IPS-15b (cell line): Measurements from ENCODE around the gene KDM6A.
"Not testable (repeated sequence)": the region's sequence is repeated elsewhere in the genome, so short reads cannot be mapped to it uniquely, and the experiment has no call there.

Source experiments
- H3K27me3 ChIP-seq: one replicate; pipeline ENCODE4 v1.6.1; 2013; ENCODE audit warnings: low read length; ENCODE audit not compliant: control insufficient read depth, insufficient read depth
- H3K36me3 ChIP-seq: one replicate; pipeline ENCODE4 v1.6.1; 2013; ENCODE audit warnings: low read length; ENCODE audit not compliant: control insufficient read depth, insufficient read depth
- H3K4me1 ChIP-seq: one replicate; pipeline ENCODE4 v1.6.1; 2013; ENCODE audit warnings: mild to moderate bottlenecking, low read length; ENCODE audit not compliant: control insufficient read depth, insufficient read depth
- H3K4me3 ChIP-seq: one replicate; pipeline ENCODE4 v1.5.1; 2013; ENCODE audit warnings: low read depth, low read length
- H3K9ac ChIP-seq: one replicate; pipeline ENCODE4 v1.6.1; 2013; ENCODE audit warnings: low read depth, mild to moderate bottlenecking, low read length
- H3K9me3 ChIP-seq: one replicate; pipeline ENCODE4 v1.6.1; 2013; ENCODE audit warnings: mild to moderate bottlenecking, low read length; ENCODE audit not compliant: control insufficient read depth, insufficient read depth

The KDM6A gene

DNA sequence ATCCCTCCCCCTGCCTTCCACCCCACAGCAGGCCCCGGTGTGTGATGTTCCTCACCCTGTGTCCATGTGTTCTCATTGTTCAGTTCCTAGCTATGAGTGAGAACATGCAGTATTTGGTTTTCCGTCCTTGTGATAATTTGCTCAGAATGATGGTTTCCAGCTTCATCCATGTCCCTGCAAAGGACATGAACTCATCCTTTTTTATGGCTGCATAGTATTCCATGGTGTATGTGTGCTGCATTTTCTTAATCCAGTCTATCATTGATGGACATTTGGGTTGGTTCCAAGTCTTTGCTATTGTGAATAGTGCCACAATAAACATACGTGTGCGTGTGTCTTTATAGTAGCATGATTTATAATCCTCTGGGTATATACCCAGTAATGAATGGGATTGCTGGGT lies 200.0 kb downstream of the KDM6A start:
- not testable (repeated sequence) for H3K9me3 ChIP-seq, H3K4me3 ChIP-seq, H3K4me1 ChIP-seq, H3K36me3 ChIP-seq, H3K9ac ChIP-seq, H3K27me3 ChIP-seq

DNA sequence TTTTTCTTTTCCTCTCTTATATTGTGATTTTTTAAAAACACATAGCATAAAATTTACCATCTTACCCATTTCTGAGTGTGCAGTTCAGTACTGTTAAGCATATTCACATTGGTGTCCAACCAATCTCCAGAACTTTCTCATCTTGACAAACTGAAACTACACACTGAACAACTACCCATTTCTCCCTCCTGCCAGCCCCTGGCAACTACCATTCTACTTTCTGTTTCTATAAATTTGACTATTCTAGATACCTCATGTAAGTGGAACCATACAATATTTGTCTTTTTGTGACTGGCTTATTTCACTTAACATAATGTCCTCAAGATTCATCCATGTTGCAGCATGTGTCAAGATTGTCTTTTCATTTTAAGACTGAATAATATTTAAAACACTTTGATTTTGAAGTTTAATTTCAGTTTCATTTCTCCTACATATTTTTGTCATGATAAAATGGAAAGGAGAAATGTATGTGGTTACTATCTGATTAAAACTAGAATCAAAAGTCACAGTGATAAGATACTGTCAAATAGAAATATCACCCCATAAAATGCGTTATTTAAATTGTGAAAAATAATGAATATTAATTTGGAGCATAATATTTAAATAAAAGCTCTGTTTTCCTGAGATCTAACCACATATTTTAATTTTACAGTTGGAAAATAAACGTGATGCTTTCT lies 204.9 kb downstream of the KDM6A start:
- Histone ChIP-seq H3K4me3 (no peak overlapping the region), H3K9ac (no peak overlapping the region), H3K36me3 (no peaks in the 10 kb centered on the region)

DNA sequence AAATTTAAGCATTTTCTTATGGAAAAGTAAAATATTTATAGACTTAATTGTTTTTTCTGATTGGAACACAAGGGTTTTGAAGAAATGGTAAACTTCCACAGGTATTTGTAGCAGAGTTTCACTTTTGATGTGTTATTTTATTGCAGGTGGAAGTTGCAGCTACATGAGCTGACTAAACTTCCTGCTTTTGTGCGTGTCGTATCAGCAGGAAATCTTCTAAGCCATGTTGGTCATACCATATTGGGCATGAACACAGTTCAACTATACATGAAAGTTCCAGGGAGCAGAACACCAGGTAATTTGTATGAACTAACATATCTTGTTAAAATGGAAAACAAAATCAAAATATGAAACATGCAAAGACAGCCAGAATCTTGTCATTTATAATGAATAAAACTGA lies 210.3 kb downstream of the KDM6A start:
- H3K27me3 ChIP-seq, result no peaks in the 10 kb centered on the region
- H3K4me1 ChIP-seq, result no peaks in the 10 kb centered on the region
- no peak overlapping the region for H3K9ac ChIP-seq
- no peak overlapping the region for H3K4me3 ChIP-seq
- no peaks in the 10 kb centered on the region for H3K36me3 ChIP-seq
- no peaks in the 10 kb centered on the region for H3K9me3 ChIP-seq

More for the DNA sequence above, 204.9 kb downstream of the KDM6A start:
- no peaks in the 10 kb centered on the region for H3K4me1 ChIP-seq
- H3K27me3 ChIP-seq, result no peaks in the 10 kb centered on the region
- H3K9me3 ChIP-seq, result no peaks in the 10 kb centered on the region

DNA sequence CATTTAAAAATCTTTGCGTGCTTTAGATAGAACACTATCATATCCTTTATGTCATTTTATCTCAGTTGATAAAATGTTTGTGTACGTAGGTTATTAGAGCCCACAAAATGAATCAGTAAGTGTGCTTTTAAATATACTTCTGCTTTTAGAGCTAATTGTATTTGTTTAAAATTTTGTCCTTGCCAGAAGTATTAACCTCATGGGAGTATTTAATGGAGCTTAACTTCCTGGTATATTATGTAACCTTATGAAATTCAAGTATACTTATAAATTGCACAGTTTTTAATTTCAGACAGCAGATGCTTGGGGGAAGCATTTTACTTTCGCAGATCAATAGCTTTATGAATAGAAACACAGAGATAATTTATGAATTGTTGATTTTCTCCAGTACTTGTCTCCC lies 237.5 kb downstream of the KDM6A start:
- Histone ChIP-seq H3K27me3 (no peaks in the 10 kb centered on the region), H3K36me3 (no peaks in the 10 kb centered on the region), H3K9ac (no peak overlapping the region), H3K4me1 (no peaks in the 10 kb centered on the region), H3K9me3 (no peaks in the 10 kb centered on the region), H3K4me3 (no peak overlapping the region)

DNA sequence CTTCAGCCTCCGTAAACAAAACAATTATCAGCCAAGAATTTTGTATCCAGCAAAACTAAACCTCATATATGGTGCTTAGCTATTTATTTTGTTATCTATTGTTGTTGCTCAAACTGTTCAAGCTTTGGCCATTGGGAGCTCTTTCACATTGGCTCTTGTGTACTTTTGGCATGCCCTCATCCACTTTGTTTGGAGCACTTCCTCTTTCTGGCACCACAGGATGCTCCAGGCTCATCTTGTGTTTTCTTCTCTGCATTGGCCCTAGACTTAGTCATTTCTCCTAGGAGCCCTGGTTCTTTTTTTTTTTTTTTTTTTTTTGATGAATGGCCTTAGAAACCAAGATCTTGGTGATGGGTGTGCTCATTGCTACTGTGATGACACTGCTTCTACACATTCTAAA lies 253.2 kb downstream of the KDM6A start:
- H3K4me1 ChIP-seq, result no peaks in the 10 kb centered on the region
- H3K9me3 ChIP-seq, result peaks cover 7% of the 10 kb centered on the region
- H3K4me3 ChIP-seq, result no peak overlapping the region
- no peaks in the 10 kb centered on the region for H3K27me3 ChIP-seq
- no peaks in the 10 kb centered on the region for H3K36me3 ChIP-seq
- H3K9ac ChIP-seq, result no peak overlapping the region

DNA sequence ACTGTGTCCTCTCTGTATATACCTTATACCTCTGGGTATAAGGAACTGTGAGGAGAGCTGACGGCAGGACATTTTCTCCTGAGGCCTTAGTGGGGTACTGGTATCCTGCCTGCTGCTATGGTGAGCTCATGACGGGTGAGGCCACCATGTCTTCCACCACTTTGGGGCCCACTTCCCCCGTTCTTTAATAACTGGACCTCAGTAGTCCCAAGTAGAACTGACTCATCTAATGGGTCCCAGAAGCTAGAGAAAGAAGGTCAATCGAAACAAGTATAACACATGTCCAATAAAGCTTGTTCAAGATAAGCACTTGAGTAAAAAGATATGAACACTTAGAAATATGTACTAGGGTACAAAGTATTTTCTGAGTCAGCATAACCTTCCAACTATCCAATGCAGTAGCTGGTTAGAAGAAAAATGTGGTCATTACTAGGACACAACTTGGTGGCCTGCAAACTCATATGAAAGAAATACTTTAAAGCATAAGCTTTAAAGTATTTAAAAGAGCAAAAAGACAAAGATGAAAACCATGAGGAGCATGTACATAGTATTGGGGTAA lies 256.0 kb downstream of the KDM6A start:
- Histone ChIP-seq H3K36me3 (no peaks in the 10 kb centered on the region), H3K27me3 (no peaks in the 10 kb centered on the region), H3K4me3 (no peak overlapping the region), H3K9me3 (peaks cover 7% of the 10 kb centered on the region), H3K9ac (no peak overlapping the region), H3K4me1 (no peaks in the 10 kb centered on the region)

DNA sequence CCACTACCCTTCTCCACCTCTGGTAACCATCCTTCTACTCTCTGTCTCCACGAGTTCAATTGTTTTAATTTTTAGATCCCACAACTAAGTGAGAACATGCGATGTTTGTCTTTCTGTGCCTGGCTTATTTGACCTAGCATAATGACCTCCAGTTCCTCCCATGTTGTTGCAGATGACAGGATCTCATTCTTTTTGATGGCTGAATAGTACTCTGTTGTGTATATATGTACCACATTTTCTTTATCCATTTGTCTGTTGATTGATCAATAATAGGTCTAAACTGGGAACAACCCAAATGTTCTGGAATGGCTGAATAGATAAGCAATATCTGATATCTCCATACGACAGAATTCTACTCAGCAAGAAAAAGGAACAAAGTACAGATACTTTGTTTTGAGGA lies 260.5 kb downstream of the KDM6A start:
- Histone ChIP-seq H3K4me1 (no peaks in the 10 kb centered on the region), H3K27me3 (no peaks in the 10 kb centered on the region), H3K9me3 (peaks cover 4% of the 10 kb centered on the region), H3K36me3 (no peaks in the 10 kb centered on the region), H3K9ac (no peak overlapping the region), H3K4me3 (no peak overlapping the region)

DNA sequence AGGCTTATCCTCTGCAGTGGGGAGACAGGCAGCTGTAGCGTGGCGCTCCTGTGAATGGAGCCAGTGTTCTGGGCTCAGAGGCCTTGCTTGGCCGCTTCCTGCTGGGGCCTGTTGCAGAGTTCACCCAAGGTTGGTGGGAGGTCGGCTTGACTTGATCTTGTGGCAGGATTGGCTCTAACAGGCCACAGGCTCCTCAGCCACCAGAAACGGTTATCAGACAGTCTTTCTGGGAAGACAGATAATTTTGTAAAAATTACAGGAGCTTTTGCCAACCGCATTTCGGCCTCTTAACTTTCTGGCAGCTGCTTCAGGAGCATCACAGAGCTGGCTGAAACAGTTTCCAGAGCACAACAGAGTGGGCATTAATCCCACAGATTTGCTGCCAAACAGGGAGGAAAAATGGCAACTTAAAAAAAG lies 261.3 kb downstream of the KDM6A start:
- Histone ChIP-seq H3K4me3 (no peak overlapping the region), H3K9ac (no peak overlapping the region)

DNA sequence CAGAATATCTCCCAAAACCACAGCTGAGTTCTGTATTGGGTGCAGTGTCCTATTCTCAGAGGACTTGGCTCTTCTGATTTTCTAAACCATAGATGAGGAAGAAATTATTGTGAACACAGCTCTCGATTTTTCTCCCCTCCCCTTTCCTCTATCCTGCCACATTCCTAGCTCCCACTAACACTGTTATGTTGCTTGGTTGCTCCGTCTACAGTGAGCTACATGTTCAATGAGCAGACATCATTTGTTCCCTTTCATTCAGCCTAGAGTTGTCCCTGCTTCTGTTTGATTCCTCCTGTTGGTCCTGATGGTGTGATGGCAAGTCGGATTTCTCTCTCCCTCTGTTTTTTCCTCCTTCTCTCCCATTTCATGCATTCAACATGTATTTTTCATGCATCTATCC lies 261.8 kb downstream of the KDM6A start:
- Histone ChIP-seq H3K4me3 (no peak overlapping the region), H3K9me3 (no peaks in the 10 kb centered on the region), H3K4me1 (no peaks in the 10 kb centered on the region), H3K36me3 (no peaks in the 10 kb centered on the region), H3K27me3 (no peaks in the 10 kb centered on the region), H3K9ac (no peak overlapping the region)

More for the DNA sequence above, 261.3 kb downstream of the KDM6A start:
- Histone ChIP-seq H3K36me3 (no peaks in the 10 kb centered on the region), H3K9me3 (peaks cover 4% of the 10 kb centered on the region), H3K27me3 (no peaks in the 10 kb centered on the region), H3K4me1 (no peaks in the 10 kb centered on the region)

DNA sequence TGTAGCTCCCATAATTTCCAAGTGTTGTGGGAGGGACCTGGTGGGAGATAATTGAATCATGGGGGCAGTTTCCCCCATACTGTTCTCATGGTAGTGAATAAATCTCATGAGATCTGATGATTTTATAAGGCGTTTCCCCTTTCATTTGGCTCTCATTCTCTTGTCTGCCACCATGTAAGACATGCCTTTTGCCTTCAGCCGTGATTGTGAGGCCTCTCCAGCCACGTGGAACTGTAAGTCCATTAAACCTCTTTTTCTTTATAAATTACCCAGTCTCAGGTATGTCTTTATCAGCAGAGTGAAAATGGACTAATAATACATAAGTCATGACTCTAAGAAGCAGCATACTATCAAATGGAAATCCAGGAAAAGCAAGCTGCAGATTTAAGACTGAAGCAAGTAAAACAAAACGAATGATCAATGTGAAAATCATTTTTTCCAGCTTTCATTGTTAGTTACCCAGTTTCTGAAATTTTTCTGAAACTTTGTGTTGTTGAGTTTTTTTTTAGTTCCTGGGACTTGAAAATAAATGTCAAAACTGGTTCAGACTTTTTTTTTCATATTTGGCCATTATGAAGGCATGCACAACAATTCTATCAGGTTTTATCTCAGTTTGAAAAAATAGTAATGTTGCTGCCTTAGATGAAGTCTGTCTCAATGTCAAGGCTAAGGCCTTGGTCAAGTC lies 262.5 kb downstream of the KDM6A start:
- not testable (repeated sequence) for H3K9me3 ChIP-seq, H3K9ac ChIP-seq, H3K4me1 ChIP-seq, H3K36me3 ChIP-seq, H3K4me3 ChIP-seq, H3K27me3 ChIP-seq

DNA sequence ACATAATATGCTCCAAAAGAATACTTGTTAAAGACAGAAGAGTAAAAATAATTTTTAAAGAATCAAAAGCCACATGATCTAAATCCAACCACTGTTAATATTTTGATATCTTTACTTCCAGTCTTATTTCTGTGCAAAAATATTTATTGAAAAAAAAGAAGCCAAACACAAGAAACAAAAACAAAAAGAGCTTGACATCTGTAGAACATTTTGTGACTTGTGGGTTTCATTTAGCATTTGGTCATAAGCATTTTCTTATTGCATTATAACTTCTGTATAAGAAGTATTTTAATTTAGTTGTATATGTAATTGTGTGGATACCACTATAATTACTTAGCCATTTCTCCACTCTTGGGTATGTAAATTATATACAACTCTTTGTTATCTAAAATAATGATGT lies 264.5 kb downstream of the KDM6A start:
- Histone ChIP-seq H3K4me3 (no peak overlapping the region), H3K27me3 (no peaks in the 10 kb centered on the region), H3K9me3 (no peaks in the 10 kb centered on the region)

DNA sequence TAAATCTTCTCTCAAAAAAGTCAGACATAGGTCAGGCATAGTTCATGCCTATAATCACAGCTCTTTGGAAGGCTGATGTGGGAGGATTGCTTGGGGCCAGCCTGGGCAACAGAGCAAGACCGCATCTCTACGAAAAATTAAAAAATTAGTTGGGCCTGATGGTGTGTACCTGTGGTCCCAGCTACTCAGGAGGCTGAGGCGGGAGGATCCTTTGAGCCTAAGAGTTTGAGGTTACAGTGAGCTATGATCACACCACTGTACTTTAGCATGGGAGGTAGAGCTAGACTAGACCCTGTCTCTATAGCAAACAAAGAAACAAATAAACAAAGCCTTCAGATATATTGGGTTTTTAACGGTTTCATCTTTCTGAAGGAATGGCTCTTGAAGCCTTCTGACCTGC lies 265.5 kb downstream of the KDM6A start:
- Histone ChIP-seq H3K27me3 (no peaks in the 10 kb centered on the region), H3K9ac (no peak overlapping the region), H3K4me3 (no peak overlapping the region), H3K4me1 (no peaks in the 10 kb centered on the region), H3K36me3 (no peaks in the 10 kb centered on the region), H3K9me3 (no peaks in the 10 kb centered on the region)

More for the DNA sequence above, 264.5 kb downstream of the KDM6A start:
- H3K36me3 ChIP-seq, result no peaks in the 10 kb centered on the region
- H3K4me1 ChIP-seq, result no peaks in the 10 kb centered on the region
- H3K9ac ChIP-seq, result no peak overlapping the region
